GM08714 (cell line): Measurements from ENCODE around the gene PRLH.

Experiments
- H3K4me3 ChIP-seq: fragments of 200-500 bp; sonication (Bioruptor generic); 2 replicates; pipeline ENCODE4 v1.5.1; 2014; ENCODE audit warnings: mild to moderate bottlenecking, low read length, inconsistent platforms
- ZNF274 ChIP-seq: IDR thresholded peaks from 2 replicates; pipeline ENCODE4 v1.6.1; 2012; ENCODE audit warnings: mild to moderate bottlenecking, low read depth, low read length

PRLH gene

DNA sequence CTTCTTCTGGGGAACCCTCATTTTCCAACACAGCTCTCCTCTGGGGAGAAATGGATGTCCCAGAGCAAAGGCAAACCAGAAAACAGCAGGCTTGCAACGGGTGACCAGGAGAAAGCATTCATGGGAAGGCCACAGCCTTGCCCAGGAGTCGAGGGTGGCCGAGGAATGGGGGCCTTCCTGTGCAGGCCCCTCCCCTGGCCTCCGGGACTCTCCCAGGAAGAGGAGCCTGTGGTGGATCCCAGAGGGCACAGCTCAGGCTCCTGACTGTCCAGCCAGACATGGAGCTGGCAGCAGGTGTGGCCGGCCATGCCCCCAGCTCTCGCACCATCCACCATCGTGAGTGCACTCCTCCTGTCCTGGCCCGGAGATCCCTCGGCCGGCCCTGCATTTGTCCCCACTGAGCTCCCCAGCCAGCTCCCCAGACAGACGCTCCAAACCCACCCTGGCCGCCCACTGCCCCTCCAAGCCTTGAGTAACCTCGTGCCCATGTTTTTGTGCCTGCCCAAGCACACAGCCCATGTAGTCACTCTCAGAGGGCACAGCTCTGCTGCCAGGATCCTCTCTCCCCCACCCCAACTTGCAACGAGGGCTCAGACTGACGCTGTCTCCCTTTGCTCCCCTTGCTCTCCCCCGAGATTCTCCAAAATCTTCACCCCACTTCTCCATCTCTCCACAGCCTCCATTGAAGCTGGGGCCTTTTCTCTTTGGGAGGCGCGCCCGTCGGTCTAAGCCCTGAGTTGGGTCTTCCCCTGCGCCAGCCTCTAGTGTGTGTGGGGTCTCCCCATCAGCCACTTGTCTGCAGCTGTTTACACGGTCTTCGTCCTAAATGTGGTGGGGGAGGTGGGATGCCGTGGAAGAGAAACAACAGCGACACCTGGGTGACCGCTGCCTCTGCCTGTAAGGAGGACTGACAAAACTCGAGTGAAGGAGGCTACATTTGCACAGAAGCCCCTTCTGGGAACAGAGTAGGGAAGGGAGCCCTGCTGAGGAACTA, 9.8 kb downstream of the PRLH start:
- H3K4me3 ChIP-seq = no peak overlapping the region

GRCh38 chr2:237576974-237577373, 10.6 kb downstream of the PRLH start:
- TF ChIP-seq ZNF274 = no peak
- no peak overlapping the region for H3K4me3 ChIP-seq

More for the DNA sequence above, 9.8 kb downstream of the PRLH start:
- TF ChIP-seq ZNF274 = no peak

DNA sequence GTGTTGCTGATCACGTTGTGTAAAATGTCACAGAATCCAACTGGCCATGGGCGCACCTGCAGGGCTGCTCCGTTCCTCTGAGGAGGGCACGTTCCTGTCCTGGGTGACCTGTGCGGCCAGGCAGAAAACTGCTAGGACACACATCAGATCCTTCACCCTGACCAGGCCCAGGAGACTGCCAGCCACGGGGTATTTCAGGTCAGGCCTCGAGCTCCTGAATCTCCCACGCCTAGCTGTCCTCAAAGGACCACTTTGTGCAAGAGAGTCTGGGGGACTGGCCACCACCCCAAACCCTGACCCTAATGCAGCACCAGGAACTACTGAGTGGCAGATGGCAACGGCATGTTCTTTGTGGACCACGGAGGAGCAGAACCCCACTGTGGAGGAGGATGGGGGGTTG, 11.1 kb downstream of the PRLH start:
- no peak for TF ChIP-seq ZNF274

DNA sequence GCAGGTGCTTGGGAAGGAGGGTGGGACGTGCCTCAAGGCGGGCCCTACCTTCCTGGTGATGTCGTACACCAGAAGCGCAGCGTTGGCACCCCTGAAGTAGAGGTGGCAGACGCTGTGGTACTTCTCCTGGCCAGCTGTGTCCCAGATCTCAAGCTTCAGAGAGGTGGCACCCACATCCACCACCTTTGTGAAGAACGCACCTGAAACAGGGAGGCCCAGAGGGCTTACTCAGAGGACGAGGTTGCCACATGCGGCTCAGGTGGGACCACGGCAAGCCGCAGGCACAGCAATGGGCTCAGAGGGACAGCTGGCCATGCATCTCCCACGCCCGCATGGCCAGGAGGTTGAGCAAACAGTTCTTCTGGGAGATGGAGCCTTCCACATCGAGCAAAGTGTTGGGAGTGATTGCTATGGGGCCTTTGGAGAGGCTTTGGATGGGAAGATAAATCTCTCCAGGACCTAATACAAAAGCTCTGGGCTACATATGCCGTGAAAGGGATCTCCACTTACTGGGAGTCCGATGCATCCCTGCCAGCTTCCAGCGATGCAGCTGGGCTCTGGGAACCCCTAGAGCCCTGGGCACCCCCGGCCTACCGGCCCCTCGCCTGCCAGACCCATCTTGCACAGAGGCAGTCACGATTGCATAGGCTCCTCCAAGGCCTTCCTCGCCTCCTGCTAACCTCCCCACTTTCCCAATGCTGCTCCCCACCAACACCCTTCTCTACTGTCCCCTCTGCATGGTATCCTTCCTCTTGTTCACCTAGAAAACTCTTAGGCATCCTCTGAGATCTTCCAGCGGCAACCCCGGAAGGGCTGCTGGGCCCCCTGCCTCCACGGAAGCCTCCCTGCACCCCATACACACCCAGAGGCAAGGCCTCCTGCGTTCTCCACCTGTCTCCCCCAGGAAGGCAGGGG, 11.8 kb downstream of the PRLH start:
- no peak overlapping the region for H3K4me3 ChIP-seq
- no peak for TF ChIP-seq ZNF274

More for the DNA sequence above, 11.1 kb downstream of the PRLH start:
- H3K4me3 ChIP-seq = no peak overlapping the region

- no peak for TF ChIP-seq ZNF274
- no peak overlapping the region for H3K4me3 ChIP-seq
Observed at GRCh38 chr2:237581326-237581725, 15.0 kb downstream of the PRLH start.

- no peak for TF ChIP-seq ZNF274
- no peak overlapping the region for H3K4me3 ChIP-seq
Observed at GRCh38 chr2:237581751-237582746, 15.7 kb downstream of the PRLH start.

GRCh38 chr2:237583385-237584295, 17.3 kb downstream of the PRLH start:
- H3K4me3 ChIP-seq = no peak overlapping the region
- TF ChIP-seq ZNF274 = no peak

DNA sequence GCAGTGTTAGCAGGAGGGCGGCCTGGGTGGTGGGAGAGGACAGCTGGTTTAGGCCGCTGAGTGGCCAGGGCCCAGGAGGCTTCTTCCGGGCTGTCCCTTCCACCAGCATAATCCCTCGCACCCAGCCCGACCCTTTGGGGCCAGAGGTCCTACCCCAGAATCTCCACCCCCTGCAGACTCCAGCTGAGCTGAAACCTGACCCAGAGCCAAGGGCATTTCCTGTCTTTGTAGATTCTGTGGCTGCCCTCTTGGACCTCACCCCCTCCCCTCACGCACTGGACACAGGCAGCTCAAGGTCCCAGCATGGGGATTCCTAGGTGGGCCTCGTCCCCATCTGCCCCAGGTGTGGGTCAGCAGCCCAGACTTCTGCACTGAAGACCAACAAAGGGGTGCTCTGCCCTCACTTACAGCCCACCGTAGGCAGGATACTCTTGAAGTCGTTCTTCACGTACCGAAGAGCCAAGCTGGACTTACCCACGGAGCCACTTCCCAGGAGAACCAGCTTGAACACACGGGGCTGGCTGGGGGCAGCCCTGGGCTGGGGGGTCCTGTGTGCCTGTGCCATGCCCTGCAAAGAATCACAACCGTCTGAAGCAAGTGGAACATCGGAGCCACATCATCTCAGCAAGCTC, 19.3 kb downstream of the PRLH start:
- no peak overlapping the region for H3K4me3 ChIP-seq
- TF ChIP-seq ZNF274 = no peak

DNA sequence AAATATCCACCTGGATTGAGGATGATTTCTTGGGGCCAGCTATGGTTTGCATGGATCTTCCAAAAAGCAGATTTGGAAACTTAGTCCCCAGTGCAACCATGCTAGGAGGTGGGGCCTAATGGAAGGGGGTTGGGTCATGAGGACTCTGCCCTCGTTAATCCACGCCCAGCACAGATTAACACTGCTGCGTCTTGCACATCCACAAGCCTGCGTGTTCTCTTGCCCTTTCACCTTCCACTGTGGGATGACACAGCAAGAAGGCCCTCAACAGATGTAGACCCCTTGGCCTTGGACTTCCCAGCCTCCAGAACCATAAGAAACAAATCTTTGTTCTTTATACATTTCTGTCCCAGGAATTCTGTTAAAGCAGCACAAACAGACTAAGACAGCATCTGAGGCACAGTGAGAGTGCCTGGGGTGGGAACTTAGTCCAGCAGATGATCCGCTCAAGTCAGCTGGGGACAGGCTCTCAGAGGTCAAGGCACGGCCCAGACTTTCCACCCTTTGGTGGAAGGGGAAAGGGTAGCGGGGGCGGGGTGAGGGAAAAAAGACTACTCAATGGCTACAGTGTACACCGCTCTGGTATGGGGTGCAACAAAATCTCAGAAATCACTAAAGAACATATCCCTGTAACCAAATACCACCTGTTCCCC, 21.8 kb downstream of the PRLH start:
- H3K4me3 ChIP-seq = no peak overlapping the region
- TF ChIP-seq ZNF274 = no peak

DNA sequence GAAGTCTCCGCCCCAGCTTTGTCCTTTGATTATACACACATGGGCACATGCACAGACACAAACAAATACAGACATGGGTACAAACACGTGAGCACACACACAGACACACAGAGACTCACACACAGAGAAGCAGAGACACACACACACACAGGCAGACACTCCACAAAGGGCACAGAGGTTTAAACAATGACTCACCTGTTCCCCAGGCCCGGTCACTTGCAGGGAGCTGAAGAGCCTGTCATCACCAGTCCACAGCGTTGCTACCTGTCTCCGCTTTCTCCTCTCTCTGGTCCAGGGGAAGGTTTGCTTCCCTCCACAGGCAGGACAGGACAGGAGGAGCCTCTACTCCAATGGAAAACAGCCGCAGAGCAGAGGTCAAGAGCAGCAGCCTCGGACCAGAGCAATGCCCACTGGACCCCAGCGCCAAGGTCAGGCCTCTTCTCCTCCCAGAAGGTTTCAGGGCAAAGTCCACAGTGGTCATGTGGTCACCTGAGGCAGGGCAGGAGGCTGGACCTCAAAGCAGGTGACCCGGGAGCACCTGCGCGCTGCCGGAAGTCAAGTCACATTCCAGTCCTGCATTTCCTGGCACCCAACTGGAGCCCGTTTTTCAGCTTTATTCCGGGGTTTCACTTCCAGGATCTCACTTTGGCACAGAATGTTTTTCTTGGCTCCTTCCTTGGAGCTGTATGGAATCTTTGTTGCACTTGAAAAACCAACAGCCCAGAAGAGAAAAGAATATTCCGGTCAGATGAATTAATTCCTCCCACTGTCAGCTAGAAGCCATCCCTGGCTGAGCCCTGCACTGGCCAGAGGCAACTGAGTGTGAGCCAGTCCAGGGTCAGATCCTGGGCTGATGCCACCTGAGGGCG, 24.1 kb downstream of the PRLH start, which contains the start of gene RAB17:
RAB17 (minus strand) TSS at position 463 of the 869 bp plus-strand sequence. CDS start 4,580 bp downstream, outside the sequence.
- TF ChIP-seq ZNF274 = no peak
- no peak within 1 kb of the TSS for H3K4me3 ChIP-seq
